Adrenal gland (tissue), 12 donors: Measurements from ENCODE around the gene DLX3. TPM values are rescaled to one million over a fixed set of nuclear protein-coding genes. Genes with fewer than 3 reads are reported as not detected.

Experiments
- DNase-seq, 7 donors: peaks; one replicate each; pipeline ENCODE4 v3.0.0-alpha.2; 2019 to 2020
- H3K27ac ChIP-seq, 5 donors: fragments of 200-600 bp; sonication (generic) in 4 of 5; 1 replicate in 3 of 5; 2 replicates in 2 of 5; pipeline versions ENCODE4 v1.5.1 to v1.8.0; 2016 to 2020; ENCODE audit warnings: mild to moderate bottlenecking in 1 of 5
- H3K27me3 ChIP-seq: fragments of 200-600 bp; 2 replicates; pipeline ENCODE4 v1.8.0; 2021
- H3K36me3 ChIP-seq, 2 donors: fragments of 200-600 bp; replicated peaks in 1 of 2; 1 replicate in 1 of 2; 2 replicates in 1 of 2; pipeline versions ENCODE4 v1.5.1 to v1.8.0; 2018 to 2022
- H3K4me1 ChIP-seq, 2 donors: fragments of 200-600 bp; replicated peaks in 1 of 2; 1 replicate in 1 of 2; 2 replicates in 1 of 2; pipeline versions ENCODE4 v1.5.1 to v1.8.0; 2018 to 2021
- H3K4me3 ChIP-seq, 4 donors: fragments of 200-600 bp; sonication (generic) in 3 of 4; one replicate each; pipeline ENCODE4 v1.5.1; 2016 to 2018
- H3K9me3 ChIP-seq, 3 donors: fragments of 200-600 bp; sonication (generic) in 1 of 3; replicated peaks in 1 of 3; 1 replicate in 2 of 3; 2 replicates in 1 of 3; pipeline versions ENCODE4 v1.5.1 to v1.8.0; 2016 to 2021
- POLR2A ChIP-seq, 2 donors: fragments of 450-650 bp; IDR thresholded peaks; one replicate each; pipeline ENCODE4 v1.6.1; 2017; ENCODE audit warnings: antibody characterized with exemption in 2 of 2, mild to moderate bottlenecking in 2 of 2, moderate library complexity in 1 of 2
- WGBS, 4 donors: extraction: QIAGEN DNeasy Blood & Tissue Kit in 2 of 4; methylation state at CpG; one replicate each; pipeline versions ENCODE4 v1.1.5 to v1.1.7; 2013 to 2017; 5-methylcytosine and 5-hydroxymethylcytosine counted together
- intact Hi-C, 2 donors: fragments of 100-400 bp; cut with DNase I; formaldehyde crosslinking; loops; one replicate each; pipeline versions ENCODE4 v1.14.1 to v1.15.0; 2022 to 2023
- polyA plus RNA-seq, 3 donors: library from polyadenylated mRNA; stranded (reverse); fragments of 200-250 nt in 2 of 3; fragments of 350-450 nt in 1 of 3; fragmentation: Illumina TruSeq in 1 of 3; extraction: RNeasy Lipid Tissue Mini Kit (QIAGEN cat#74804) in 1 of 3; gene quantifications; one replicate each; pipeline ENCODE4 v1.2.3, GENCODE V29; 2013 to 2014
- total RNA-seq, 9 donors: library from RNA; depleted of rRNA in 4 of 9; stranded (reverse); fragments of >200 nt in 4 of 9; fragments of 120-200 nt in 1 of 9; fragmentation: NEBNext Ultra II Directional in 1 of 9; extraction: Animal tissue kit (Norgen Biotek cat#: 25700) in 1 of 9; gene quantifications; one replicate each; pipeline versions ENCODE4 v1.1.0 to v1.2.4, GENCODE V29; 2013 to 2023
- TF ChIP-seq, protein P1 (sequence below), 6 experiments: fragments of 450-650 bp in 4 of 6; fragments of 200-600 bp in 2 of 6; sonication (generic) in 1 of 6; IDR thresholded peaks; 1 replicate in 5 of 6; 2 replicates in 1 of 6; pipeline versions ENCODE4 v1.5.1 to v1.8.0; 2016 to 2021; ENCODE audit warnings: antibody characterized with exemption in 6 of 6, mild to moderate bottlenecking in 2 of 6, moderate library complexity in 1 of 6
- donor health status: healthy with polysubstance abuse.
- donor health status: Bipolar disorder and iron deficiency.
- donor health status: DM: yes; HTN: yes; CAD: no.
- donor health status: DM: no; HTN: no; CAD: no.
- donor health status: DM: no; HTN: no; CAD: no.
- donor health status: DM: yes; HTN: yes; CAD: no.

The DLX3 gene
- total and polyA plus RNA-seq, 12 donors: 0.07 to 0.83 (median 0.36) TPM; not detected in 4

DNA sequence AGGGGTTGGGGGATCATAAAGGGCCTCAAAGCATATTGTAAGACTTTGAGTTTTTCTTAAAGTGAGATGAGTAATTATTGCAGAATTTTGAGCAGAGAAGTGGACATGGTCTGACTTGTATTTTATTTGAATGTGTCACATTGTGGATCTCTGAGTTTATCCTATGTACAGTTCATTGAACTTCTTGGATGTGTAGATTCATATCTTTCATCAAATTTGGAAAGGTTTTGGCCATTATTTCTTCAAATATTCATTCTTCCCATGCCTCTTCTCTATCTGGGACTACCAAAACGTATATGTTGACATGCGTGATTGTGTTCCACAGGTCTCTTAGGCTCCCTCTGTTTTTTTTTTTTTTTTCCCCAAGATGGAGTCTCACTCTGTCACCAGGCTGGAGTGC lies 14.3 kb upstream of the DLX3 start:
- peaks cover 12% of the 10 kb centered on the region for H3K27me3 ChIP-seq
- no peaks in the 10 kb centered on the region for H3K36me3 ChIP-seq
- intact Hi-C loops: no loop called here
- TF ChIP-seq, protein P1, sequence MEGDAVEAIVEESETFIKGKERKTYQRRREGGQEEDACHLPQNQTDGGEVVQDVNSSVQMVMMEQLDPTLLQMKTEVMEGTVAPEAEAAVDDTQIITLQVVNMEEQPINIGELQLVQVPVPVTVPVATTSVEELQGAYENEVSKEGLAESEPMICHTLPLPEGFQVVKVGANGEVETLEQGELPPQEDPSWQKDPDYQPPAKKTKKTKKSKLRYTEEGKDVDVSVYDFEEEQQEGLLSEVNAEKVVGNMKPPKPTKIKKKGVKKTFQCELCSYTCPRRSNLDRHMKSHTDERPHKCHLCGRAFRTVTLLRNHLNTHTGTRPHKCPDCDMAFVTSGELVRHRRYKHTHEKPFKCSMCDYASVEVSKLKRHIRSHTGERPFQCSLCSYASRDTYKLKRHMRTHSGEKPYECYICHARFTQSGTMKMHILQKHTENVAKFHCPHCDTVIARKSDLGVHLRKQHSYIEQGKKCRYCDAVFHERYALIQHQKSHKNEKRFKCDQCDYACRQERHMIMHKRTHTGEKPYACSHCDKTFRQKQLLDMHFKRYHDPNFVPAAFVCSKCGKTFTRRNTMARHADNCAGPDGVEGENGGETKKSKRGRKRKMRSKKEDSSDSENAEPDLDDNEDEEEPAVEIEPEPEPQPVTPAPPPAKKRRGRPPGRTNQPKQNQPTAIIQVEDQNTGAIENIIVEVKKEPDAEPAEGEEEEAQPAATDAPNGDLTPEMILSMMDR (IDR thresholded peaks at IDR 0.05): no peak
- no peak for TF ChIP-seq POLR2A (IDR thresholded peaks at IDR 0.05)
- no peaks in the 10 kb centered on the region for H3K9me3 ChIP-seq
- no peaks in the 10 kb centered on the region for H3K4me1 ChIP-seq
- no peak for DNase-seq
- H3K4me3 ChIP-seq: no peak overlapping the region
- 41 to 84% (median 69%) methylated on average over 2 of the region's 2 CpGs for WGBS, 4 donors
- no peak overlapping the region for H3K27ac ChIP-seq

DNA sequence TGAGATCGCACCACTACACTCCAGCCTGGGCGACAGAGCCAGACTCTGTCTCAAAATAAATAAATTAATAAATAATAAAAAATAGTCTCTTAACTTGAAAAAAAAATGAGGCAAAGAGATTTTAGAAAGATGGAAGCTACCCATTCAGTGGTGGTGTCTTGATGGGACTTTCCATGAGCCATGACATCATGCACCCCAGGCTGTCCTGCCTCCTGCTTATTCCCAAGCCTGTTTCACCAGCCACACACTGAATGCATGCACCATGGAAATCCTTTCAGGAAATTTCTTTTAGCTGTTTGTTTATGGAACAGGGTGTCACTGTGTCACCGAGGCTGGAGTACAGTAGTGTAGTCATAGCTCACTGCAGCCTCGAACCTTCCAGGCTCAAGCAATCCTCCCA lies 8.9 kb upstream of the DLX3 start:
- H3K27me3 ChIP-seq: peaks cover 51% of the 10 kb centered on the region

DNA sequence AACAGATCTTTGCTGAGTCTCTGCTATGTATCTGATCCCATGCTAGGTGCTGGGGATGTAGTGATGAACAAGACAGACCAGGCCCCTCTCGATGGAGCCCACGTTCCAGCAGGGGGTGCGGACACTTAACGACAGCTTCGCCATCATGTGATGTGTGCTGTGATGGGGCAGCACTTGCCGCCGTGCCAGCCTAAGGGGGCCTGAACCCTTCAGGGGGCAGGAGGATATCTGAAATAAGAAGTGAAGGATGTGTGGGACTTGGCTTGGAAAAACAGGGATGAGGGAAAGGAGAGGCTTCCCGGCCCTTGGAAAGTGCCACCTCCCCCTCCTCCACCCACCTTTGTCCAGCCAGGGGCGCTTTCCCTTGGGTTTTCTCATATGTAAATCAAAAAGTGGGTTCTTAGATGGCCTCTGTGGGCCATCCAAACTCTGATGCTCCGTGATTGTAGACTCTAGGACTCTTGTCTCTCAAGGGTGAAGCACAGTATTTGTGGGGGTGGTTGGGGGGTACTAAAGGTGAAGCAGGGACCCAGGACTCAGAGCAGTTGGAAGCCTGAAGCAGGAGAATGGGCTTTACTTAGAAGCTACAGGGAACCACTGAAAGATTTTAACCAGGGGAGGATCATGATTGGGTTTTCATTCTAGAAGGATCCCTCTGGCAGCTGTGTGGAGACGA lies 4.0 kb upstream of the DLX3 start:
- WGBS, 4 donors: 43 to 52% (median 47%) methylated on average over 11 of the region's 11 CpGs
- Histone ChIP-seq H3K4me1 (peaks cover 10 to 19% of the 10 kb centered on the region in 2 donors), H3K27ac (no peak overlapping the region), H3K36me3 (no peaks in the 10 kb centered on the region), H3K4me3 (no peak overlapping the region), H3K9me3 (no peaks in the 10 kb centered on the region), H3K27me3 (peaks cover 67% of the 10 kb centered on the region)
- intact Hi-C loops: loop anchor here (5.0 to 10.0 kb wide), 6 partner anchors 102 to 434 kb away; partner anchors contain the start of genes NXPH3 (in 1 of the 2) and SLC35B1 (in 1 of the 2)
- TF ChIP-seq POLR2A (IDR thresholded peaks at IDR 0.05): no peak
- TF ChIP-seq, protein P1 (IDR thresholded peaks at IDR 0.05): no peak
- DNase-seq: no peak

More for the DNA sequence above, 8.9 kb upstream of the DLX3 start:
- Histone ChIP-seq H3K4me1 (no peaks in the 10 kb centered on the region), H3K9me3 (no peaks in the 10 kb centered on the region), H3K27ac (no peak overlapping the region), H3K36me3 (no peaks in the 10 kb centered on the region), H3K4me3 (no peak overlapping the region)
- no peak for TF ChIP-seq POLR2A (IDR thresholded peaks at IDR 0.05)
- TF ChIP-seq, protein P1 (IDR thresholded peaks at IDR 0.05): no peak
- intact Hi-C loops: no loop called here
- 74 to 86% (median 79%) methylated on average over 4 of the region's 4 CpGs for WGBS, 4 donors
- DNase-seq: peak in 1 of 7 donors; percentile 29

DNA sequence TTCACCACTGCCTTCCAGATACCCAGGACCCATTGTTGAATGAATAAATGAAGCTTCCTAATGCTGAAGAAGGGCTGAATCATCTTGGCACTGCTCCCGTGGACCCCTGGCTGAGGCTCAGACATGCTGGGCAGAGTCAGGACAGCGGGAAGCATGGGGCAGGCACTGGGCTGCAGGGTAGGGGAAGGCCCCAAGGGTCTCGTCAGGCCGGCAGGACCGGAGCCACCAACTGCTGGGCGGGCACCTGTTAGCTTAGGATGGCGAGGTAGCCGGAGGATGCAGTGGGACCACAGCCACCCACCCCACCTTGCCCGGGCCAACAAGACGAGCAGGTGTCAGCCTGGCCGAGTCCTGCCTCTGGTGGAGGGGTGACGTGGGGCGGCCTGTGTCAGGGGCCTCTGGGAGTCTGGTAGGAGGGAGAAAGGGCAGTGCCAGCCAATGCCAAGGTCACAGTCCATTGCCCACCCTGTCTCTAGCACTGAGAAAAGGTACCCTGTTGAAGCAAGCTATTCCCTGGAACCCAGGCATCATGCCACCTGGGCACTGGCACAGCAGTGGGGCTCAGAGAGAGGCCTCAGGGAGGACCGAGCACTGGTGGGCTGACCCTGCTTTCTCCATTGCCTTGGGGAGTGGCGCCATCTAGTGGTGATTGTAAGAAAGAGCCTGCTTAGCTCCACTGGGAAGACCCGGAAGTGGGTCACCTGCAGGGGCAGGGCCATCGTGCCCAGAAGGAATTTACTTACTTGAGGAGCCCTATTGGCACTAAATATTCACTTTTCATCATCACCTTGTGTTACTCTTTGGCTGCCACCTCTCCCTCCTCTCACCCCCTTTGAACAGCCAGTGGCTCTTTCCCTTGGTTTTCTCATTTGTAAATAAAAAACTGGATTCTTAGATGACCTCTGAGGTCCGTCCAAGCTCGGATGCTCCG lies 3.0 kb upstream of the DLX3 start:
- TF ChIP-seq, protein P1 (IDR thresholded peaks at IDR 0.05): peak; percentile 91 to 96 (median 94)
- no peak for TF ChIP-seq POLR2A (IDR thresholded peaks at IDR 0.05)
- 36 to 39% (median 38%) methylated on average over 15 to 20 of the region's 20 CpGs for WGBS, 4 donors
- Histone ChIP-seq H3K27ac (no peak overlapping the region), H3K4me3 (no peak overlapping the region), H3K9me3 (no peaks in the 10 kb centered on the region), H3K36me3 (no peaks in the 10 kb centered on the region), H3K4me1 (peaks cover 19 to 28% of the 10 kb centered on the region in 2 donors), H3K27me3 (peaks cover 65% of the 10 kb centered on the region)
- intact Hi-C loops: loop anchor here (2.0 to 10.0 kb wide), 7 partner anchors 101 to 433 kb away; partner anchors contain the start of genes NXPH3 (in 1 of the 2) and SLC35B1 (in 1 of the 2)
- DNase-seq: peak; percentile 78 to 90 (median 79)
